Stimulated activated naive CD8-positive, alpha-beta T cell treated with anti-CD3 and anti-CD28 coated beads, Interleukin-15, amount 100 ng/mL, for 72 hours (primary cell): Measurements from ENCODE around the gene CCDC194.
"Not testable (repeated sequence)": the region's sequence is repeated elsewhere in the genome, so short reads cannot be mapped to it uniquely, and the experiment has no call there.

Experiments used
- ATAC-seq: fragments of 150-1000 bp; cut with Tn5 transposase; 2 replicates; pipeline ENCODE4 v1.10.0; 2021; ENCODE audit warnings: mild to moderate bottlenecking, moderate library complexity
- DNase-seq, 2 donors: peaks; one replicate each; pipeline ENCODE4 v3.0.0; 2021 to 2022
- H3K27ac Mint-ChIP-seq, 2 donors: one replicate each; pipeline ENCODE4 v1.8.0; 2022; ENCODE audit warnings: mild to moderate bottlenecking in 2 of 2, mixed read lengths in 2 of 2, moderate library complexity in 2 of 2
- H3K27me3 Mint-ChIP-seq: one replicate; pipeline ENCODE4 v1.8.0; 2022; ENCODE audit warnings: mixed read lengths
- H3K4me1 Mint-ChIP-seq: one replicate; pipeline ENCODE4 v1.8.0; 2022; ENCODE audit warnings: mild to moderate bottlenecking, mixed read lengths
- H3K4me3 Mint-ChIP-seq, 2 donors: one replicate each; pipeline ENCODE4 v1.8.0; 2022; ENCODE audit warnings: mild to moderate bottlenecking in 2 of 2, mixed read lengths in 2 of 2, moderate library complexity in 1 of 2
- H3K9me3 Mint-ChIP-seq, 2 donors: one replicate each; pipeline ENCODE4 v1.8.0; 2022; ENCODE audit warnings: mixed read lengths in 2 of 2

Gene CCDC194

DNA sequence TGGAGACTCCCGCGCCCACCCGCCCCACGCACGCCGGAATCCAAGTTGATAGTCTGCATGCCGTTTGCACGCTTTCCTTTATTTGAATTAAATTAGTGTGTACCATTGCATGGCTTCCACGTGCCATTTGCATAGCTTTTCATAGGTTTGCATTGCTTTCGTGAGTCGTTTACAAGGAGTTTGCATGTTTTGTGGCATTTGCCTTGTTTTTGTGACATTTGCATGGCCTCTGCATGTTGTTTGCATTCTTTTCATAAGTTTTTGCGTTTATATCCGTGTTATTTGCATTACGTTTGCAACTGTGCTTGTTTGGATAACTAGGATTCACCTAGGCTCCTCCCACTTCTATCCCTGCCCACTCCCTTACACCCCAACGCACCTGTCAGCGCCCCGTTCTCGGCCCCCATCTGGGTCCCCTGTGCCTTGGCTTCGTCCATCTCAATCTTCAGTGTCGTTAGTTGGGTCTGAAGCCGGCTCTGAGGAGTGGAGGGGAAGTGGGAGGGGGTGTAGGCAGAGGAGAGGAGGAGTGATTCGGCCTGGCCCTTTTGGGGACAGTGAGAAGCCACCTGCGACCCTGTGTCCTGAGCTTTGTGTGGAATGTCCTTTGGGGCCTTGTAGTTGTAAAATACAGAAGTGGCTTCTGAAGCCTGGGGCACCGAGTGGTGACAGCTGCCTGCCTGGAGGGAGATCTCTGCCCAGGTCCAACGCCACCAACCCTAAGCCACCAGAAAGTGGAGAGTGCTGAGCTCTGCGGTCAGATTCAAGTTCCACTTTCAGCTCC, 2.4 kb downstream of the CCDC194 start:
- peak; percentile 59 for ATAC-seq
- H3K4me1 Mint-ChIP-seq = peaks cover 27% of the 10 kb centered on the region
- no peak overlapping the region for H3K27ac Mint-ChIP-seq

DNA sequence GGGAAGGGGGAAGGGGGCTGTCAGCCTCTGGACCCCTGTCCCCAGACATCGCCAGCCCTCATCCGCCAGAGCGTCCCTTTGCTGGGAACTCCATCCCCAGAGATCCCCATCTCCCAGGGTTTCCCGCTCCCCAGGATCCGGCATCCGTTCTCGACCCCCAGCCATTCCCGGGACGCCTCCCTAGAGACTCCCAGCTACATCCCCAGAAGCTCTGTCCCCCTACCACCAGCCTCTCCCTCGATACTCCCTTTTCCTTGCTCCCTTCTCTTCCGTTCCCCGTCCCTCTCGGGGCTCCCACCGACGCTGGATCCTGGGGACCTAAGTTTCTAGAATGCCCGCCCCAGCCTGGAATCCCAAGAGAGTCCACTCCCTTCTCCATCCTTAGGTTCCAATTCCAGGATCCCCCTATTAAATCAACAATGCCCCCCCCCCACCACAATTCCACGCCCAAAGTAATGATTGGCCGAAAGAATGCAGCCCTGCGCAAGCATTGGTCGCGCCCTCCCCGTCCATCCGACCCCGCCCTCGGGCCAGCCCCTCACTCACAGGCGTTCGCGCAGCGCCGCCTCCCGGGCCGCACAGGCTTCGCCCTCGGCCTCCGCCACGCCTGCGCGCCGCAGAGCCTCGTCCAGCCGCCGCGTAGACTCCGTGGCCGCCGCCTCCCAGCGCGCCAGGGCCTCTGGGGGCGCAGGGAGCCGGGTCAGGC, 3.2 kb downstream of the CCDC194 start:
- H3K27ac Mint-ChIP-seq = peak overlapping the region; percentile 37 to 80
- H3K4me3 Mint-ChIP-seq = peak overlapping the region; percentile 87 to 98
- ATAC-seq (peak; percentile 98), DNase-seq (peak; percentile 87 to 89)
- H3K9me3 Mint-ChIP-seq = no peaks in the 10 kb centered on the region
- H3K4me1 Mint-ChIP-seq = peaks cover 27% of the 10 kb centered on the region
- peaks cover 24% of the 10 kb centered on the region for H3K27me3 Mint-ChIP-seq

More for the DNA sequence above, 2.4 kb downstream of the CCDC194 start:
- Mint-ChIP-seq H3K4me3 (peak overlapping the region; percentile 87 to 98), H3K27me3 (peaks cover 24% of the 10 kb centered on the region), H3K9me3 (no peaks in the 10 kb centered on the region)
- no peak for DNase-seq

- H3K4me3 Mint-ChIP-seq = peak overlapping the region; percentile 87 to 98
- ATAC-seq (peak; percentile 6), DNase-seq (peak in 1 of 2 donors; percentile 13)
- peaks cover 22% of the 10 kb centered on the region for H3K4me1 Mint-ChIP-seq
- no peaks in the 10 kb centered on the region for H3K9me3 Mint-ChIP-seq
- peaks cover 24% of the 10 kb centered on the region for H3K27me3 Mint-ChIP-seq
- H3K27ac Mint-ChIP-seq = no peak overlapping the region
These were observed 3.9 kb downstream of the CCDC194 start for GRCh38 chr19:17389957-17390664.

- peaks cover 17% of the 10 kb centered on the region for H3K4me1 Mint-ChIP-seq
- ATAC-seq = no peak
- H3K9me3 Mint-ChIP-seq = no peaks in the 10 kb centered on the region
- no peak overlapping the region for H3K27ac Mint-ChIP-seq
- no peak for DNase-seq
- H3K4me3 Mint-ChIP-seq = no peak overlapping the region
- H3K27me3 Mint-ChIP-seq = peaks cover 24% of the 10 kb centered on the region
These were observed 4.7 kb downstream of the CCDC194 start for GRCh38 chr19:17389288-17389687.

GRCh38 chr19:17385878-17386611, 8.0 kb downstream of the CCDC194 start:
- Mint-ChIP-seq H3K9me3 (no peaks in the 10 kb centered on the region), H3K4me3 (no peak overlapping the region), H3K27me3 (peaks cover 23% of the 10 kb centered on the region), H3K4me1 (peaks cover 17% of the 10 kb centered on the region), H3K27ac (no peak overlapping the region)
- ATAC-seq = peak; percentile 62
- peak; percentile 60 to 69 for DNase-seq

DNA sequence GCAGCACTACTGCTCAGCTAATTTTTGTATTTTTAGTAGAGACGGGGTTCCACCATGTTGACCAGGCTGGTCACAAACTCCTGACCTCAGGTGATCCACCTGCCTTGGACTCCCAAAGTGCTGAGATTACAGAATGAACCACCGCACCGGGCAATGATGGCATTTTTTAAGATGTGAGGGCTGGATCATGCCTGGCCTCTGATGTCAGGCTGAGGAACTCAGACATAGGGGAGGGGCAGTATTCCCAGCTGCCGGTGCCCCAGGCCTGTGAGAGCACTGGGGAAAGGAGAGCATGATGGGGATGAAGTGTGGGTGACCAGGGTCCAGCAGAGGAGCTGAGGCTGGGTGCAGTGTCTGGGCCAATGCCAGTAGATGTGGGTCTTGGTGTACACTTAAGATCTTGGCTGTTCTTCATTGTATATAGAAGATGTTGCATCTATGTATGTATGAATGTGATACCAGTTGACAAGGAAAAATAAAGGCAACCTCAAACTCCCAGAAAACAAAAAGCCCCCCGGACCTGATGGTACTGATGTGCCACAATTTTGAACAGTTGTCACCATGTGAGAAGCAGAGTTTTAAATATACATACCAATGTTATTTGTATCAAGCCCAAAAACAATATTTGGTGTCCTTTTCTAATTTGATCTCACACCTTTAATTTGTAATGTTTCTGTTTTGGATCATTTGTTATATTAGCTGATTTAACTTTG, 13.4 kb downstream of the CCDC194 start:
- Mint-ChIP-seq H3K9me3 (no peaks in the 10 kb centered on the region), H3K27ac (no peak overlapping the region), H3K4me3 (no peak overlapping the region), H3K4me1 (peaks cover 24% of the 10 kb centered on the region), H3K27me3 (peaks cover 27% of the 10 kb centered on the region)
- ATAC-seq (no peak), DNase-seq (no peak)

GRCh38 chr19:17379221-17379631, 14.8 kb downstream of the CCDC194 start:
- DNase-seq (no peak), ATAC-seq (no peak)
- Mint-ChIP-seq H3K4me3 (no peak overlapping the region), H3K27ac (no peak overlapping the region), H3K27me3 (peaks cover 27% of the 10 kb centered on the region), H3K4me1 (peaks cover 24% of the 10 kb centered on the region), H3K9me3 (no peaks in the 10 kb centered on the region)

GRCh38 chr19:17378271-17378670, 15.7 kb downstream of the CCDC194 start:
- Mint-ChIP-seq H3K27ac (no peak overlapping the region), H3K27me3 (peaks cover 27% of the 10 kb centered on the region), H3K4me3 (no peak overlapping the region), H3K4me1 (peaks cover 23% of the 10 kb centered on the region), H3K9me3 (no peaks in the 10 kb centered on the region)
- DNase-seq (no peak), ATAC-seq (no peak)

DNA sequence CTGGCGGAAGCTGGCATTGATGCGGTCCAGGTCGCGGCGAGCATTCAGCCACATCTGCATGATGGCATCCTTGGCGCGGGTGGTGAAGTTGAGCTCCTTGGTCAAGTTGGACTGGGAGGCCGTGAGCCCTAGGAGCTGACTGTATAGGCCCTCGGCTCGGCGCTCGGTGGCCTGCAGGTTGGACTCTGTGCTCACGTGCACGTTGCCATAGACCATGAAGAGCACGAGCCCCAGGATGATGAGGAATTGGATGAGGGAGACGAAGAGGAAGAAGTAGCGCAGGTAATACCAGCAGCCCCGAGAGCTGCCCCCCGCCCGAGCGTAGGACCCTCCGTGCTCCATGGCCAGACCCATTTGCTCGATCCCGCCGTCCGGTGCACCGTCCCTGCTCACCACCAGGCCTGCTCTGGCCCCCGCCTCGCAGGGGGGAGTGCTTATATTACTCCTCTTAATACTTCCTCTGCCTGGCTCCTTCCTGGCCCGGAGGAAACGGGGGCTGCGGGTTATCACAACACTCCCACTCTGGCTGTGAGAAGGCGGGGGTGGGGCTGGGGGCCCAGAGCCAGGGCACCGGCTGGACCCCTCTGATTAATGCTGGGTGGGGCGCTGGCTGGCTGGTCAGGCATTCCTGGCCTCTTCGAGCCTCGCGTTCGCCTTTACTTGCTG, 16.9 kb downstream of the CCDC194 start, which contains the start of gene PLVAP:
PLVAP (minus strand) TSS at position 408 of the 666 bp plus-strand sequence; CDS start at position 354, 54 bp downstream.
- peaks cover 12% of the 10 kb centered on the region for H3K4me1 Mint-ChIP-seq
- H3K27ac Mint-ChIP-seq = peak within 1 kb of the TSS in 1 of 2 donors; percentile 52
- no peak within 1 kb of the TSS for H3K4me3 Mint-ChIP-seq
- H3K9me3 Mint-ChIP-seq = no peaks in the 10 kb centered on the region
- peaks cover 27% of the 10 kb centered on the region for H3K27me3 Mint-ChIP-seq
- ATAC-seq = no peak
- no peak for DNase-seq

DNA sequence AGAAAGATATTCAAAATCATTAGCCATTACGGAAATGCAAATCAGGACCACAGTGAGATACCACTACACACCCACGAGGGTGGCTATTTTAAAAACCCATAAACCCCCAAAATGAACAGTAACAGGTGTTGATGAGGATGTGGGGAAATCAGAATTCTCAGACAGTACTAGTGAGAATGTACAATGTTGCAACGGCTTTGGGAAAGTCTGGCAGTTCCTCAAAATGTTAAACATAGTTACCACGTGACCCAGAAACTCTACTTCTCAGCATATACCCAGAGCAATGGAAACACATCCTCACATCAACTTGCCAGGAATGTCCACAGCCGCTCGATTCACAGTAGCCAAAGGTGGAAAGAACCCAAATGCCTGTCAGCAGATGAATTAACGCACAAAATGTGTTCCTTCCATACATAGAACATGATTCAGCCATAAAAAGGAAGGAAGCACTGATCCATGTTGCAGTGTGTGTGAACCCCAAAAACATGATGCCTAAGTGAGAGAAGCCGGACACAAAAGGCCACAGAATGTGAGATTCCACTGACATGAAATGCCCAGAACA, 23.9 kb downstream of the CCDC194 start:
- Mint-ChIP-seq H3K27me3 (peaks cover 9% of the 10 kb centered on the region), H3K4me3 (no peak overlapping the region), H3K4me1 (peaks cover 8% of the 10 kb centered on the region), H3K27ac (no peak overlapping the region), H3K9me3 (no peaks in the 10 kb centered on the region)
- ATAC-seq = peak; percentile 46
- no peak for DNase-seq

DNA sequence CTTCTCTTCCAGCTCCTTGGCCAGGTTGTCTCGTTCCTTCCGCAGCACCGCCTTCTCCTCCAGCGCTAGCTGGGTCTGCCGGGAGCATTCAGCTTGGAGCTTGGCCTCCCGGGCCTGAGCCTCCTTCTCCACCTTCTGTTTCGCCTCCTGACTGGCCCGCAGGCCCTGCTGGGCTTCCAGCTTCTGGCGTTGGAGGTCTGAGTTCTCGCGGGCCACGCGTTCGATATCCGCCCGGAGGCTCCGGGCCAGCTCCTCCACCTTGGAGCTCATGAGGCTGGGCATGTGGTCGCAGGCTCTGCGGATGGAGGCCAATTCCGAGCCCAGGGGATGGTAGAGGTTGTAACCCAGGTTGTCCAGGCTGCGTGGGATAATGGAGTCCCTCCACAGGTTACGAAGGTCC, 28.6 kb downstream of the CCDC194 start:
- Mint-ChIP-seq H3K4me3 (no peak overlapping the region), H3K27ac (peak overlapping the region in 1 of 2 donors; percentile 73), H3K4me1 (peaks cover 5% of the 10 kb centered on the region), H3K27me3 (peaks cover 5% of the 10 kb centered on the region), H3K9me3 (no peaks in the 10 kb centered on the region)
- ATAC-seq (no peak), DNase-seq (no peak)

DNA sequence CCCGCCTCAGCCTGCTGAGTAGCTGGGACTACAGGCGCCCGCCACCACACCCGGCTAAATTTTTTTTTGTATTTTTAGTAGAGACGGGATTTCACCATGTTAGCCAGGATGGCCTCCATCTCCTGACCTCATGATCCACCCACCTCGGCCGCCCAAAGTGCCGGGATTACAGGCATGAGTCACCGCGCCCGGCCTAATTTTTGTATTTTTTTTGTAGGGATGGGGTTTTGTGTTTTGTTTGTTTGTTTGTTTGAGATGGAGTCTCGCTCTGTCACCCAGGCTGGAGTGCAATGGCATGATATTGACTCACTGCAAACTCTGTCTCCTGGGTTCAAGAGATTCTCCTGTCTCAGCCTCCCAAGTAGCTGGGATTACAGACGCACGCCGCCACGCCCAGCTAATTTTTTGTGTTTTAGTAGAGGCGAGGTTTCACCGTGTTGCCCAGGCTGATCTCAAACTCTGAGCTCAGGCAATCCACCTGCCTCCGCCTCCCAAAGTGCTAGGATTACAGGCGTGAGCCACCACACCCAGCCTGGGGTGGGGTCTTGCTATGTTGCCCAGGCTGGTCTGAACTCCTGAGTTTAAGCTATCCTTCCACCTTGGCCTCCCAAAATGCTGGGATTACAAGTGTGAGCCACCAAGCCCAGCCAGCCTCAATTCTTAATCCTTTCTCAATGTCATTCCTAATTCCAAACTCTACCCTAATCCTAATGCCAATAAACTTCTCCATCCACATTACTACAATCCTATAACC, 30.0 kb downstream of the CCDC194 start:
- DNase-seq, H3K27ac Mint-ChIP-seq, H3K9me3 Mint-ChIP-seq, ATAC-seq, H3K4me3 Mint-ChIP-seq, H3K27me3 Mint-ChIP-seq, H3K4me1 Mint-ChIP-seq: not testable (repeated sequence)
